ENCODE measurements around the gene PPM1M.

Gene PPM1M, protein sequence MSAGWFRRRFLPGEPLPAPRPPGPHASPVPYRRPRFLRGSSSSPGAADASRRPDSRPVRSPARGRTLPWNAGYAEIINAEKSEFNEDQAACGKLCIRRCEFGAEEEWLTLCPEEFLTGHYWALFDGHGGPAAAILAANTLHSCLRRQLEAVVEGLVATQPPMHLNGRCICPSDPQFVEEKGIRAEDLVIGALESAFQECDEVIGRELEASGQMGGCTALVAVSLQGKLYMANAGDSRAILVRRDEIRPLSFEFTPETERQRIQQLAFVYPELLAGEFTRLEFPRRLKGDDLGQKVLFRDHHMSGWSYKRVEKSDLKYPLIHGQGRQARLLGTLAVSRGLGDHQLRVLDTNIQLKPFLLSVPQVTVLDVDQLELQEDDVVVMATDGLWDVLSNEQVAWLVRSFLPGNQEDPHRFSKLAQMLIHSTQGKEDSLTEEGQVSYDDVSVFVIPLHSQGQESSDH

GRCh38 chr3:52245322-52246263, at the start of gene PPM1M:
PPM1M (plus strand) TSS chr3:52245759; CDS start chr3:52245825, 66 bp downstream.
- DNase-seq, result peak in 1 of 2 experiments; percentile 28

- no peak for DNase-seq
Observed at GRCh38 chr3:52195823-52196331, 49.7 kb upstream of the PPM1M start.

- no peak for DNase-seq
Observed at GRCh38 chr3:52196977-52197376, 48.6 kb upstream of the PPM1M start.

DNA sequence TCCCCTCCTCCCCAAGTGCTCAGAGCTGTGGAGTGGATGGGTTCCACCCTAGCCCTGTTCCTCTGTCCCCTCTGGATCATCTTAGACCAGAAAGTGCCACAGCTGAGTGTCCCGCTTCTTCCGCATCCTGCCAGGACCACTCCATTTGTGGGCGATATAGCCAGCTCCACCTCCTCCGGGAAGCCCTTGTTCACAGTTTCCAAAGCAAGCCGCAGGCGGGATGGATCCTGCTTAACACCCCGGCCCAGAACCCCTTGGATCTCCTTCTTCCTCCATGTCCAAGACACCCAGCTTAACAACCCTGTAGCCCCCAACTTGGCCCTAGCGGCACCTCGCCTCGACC, 48.1 kb upstream of the PPM1M start:
- DNase-seq, result no peak

DNA sequence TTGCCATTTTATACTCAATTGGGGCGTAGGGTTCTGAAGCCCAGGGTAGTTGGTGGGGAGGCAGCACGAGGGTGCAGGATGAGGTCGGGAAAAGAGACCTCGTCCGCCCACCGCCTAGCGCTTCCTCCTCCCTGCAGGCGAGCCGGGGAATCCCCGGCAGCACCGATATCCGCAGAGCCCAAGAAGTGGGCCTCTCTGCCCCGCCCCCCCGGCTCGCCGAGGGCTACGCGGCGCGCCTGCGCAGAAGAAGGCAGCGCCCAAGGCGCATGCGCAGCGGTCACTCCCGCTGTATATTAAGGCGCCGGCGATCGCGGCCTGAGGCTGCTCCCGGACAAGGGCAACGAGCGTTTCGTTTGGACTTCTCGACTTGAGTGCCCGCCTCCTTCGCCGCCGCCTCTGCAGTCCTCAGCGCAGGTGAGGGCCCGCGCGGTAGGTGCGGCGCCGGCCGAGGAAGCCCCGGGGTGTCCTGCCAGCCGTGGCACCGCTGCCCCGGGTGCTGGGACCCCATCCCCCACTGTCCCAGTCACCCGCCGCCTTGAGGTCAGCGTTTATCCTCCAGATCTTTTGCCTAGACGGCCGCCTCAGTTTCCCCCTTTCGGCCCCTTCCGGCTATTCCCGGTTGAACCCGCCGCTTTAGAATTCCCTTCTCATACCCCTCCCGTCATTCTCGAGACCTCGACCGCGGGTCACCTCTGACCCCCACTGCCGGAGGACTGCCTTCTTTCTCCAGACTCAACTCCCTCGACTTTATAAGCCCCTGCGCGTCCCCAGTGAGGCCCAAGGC, 47.5 kb upstream of the PPM1M start, which contains the start of gene ALAS1:
Gene ALAS1 (plus strand): TSS at position 319 of the 784 bp plus-strand sequence. CDS start 1,082 bp downstream, outside the sequence.
- DNase-seq, result peak; percentile 90

DNA sequence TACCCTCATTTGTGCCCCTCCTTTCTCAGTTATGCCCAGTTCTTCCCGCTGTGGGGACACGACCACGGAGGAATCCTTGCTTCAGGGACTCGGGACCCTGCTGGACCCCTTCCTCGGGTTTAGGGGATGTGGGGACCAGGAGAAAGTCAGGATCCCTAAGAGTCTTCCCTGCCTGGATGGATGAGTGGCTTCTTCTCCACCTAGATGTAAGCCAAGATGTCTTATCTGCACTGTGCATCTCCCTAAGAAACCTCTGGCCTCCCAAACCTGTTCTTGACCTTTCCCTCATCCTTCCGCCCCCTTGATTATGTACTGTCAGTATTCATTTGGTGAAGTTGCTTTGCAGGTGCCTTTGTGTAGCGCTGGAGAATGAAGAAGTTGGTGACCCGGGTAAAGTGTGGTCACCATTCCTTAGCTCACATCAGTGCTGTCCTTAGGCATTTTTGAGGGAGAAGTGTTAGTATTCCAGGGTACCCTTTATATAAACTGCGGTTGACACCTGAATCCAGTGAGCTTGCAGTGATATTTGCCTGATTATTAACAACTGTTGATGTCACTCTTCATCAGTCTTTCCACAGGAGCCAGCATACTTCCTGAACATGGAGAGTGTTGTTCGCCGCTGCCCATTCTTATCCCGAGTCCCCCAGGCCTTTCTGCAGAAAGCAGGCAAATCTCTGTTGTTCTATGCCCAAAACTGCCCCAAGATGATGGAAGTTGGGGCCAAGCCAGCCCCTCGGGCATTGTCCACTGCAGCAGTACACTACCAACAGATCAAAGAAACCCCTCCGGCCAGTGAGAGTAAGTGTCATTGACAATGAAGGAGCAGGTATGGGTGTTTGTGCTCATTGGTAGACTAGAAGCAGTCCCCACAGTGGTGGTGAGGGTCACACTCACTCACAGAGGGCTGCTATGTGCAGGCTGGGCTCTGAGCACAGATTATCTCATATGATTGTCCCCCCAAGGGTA, 46.6 kb upstream of the PPM1M start:
- no peak for DNase-seq

DNA sequence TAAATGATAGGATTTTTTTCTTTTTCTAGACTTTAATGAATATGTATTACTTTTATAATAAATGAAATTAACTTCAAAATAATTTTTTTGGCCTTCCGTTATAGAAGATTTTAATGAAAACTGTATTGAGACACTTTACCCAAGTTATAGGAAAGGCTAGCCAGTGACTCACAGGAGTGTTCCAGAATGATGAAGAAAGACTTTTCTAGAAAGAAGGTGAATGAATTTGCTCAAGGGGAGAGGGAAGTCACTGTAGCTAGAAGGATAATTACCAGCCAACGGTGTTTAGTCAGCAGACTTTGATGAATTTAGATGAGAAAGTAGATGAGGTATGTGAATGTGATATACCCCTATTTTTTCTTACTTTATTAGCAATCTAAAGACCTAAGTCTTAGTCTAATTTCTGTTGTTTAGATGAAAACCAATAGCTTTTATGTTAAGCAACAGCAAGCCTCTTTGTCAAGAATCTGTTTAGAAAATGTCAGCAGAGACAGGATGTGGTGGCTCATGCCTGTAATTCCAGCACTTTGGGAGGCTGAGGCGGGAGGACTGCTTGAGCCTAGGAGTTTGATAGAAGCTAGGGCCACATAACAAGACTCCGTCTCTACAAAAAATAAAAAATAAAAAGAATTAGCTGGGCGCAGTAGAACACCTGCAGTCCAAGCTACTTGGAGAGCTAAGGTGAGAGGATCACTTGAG, 44.4 kb upstream of the PPM1M start:
- DNase-seq, result no peak

DNA sequence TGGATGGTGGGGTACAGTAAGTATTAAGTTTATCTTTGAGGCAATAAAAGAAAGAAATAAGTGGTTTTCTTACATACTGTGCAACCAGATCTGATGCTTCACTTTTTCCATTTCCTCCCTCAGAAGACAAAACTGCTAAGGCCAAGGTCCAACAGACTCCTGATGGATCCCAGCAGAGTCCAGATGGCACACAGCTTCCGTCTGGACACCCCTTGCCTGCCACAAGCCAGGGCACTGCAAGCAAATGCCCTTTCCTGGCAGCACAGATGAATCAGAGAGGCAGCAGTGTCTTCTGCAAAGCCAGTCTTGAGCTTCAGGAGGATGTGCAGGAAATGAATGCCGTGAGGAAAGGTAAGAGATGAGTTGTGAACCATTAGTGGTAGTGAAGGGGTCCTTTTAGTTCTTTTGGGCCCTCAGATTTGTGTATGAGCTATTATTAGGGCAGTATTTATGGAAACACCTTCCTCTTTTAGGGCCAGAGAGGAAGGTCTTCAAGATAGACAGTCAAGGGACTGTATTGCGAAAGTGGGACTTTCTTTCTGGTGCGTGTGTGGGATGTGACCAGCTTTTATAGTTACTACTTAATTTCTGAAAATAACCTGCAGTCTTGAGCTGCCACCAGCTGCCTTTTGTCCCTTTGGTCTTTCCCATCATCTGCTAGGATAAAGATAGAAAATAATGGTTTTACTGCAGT, 43.0 kb upstream of the PPM1M start:
- no peak for DNase-seq

DNA sequence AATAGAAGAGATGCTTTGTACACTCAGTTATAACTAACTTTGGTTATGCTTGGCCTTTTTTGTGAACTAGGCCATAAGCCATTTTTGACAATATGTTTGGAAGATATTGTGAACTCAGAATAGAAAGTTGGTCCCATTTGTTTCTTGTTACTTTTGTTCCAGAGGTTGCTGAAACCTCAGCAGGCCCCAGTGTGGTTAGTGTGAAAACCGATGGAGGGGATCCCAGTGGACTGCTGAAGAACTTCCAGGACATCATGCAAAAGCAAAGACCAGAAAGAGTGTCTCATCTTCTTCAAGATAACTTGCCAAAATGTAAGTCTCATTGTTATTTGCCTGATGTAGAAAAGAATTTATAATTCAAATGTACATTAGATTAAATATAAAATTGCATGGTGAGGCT, 41.9 kb upstream of the PPM1M start:
- no peak for DNase-seq

GRCh38 chr3:52204337-52205073, 41.1 kb upstream of the PPM1M start:
- DNase-seq, result no peak

GRCh38 chr3:52205727-52206372, 39.7 kb upstream of the PPM1M start:
- no peak for DNase-seq

- no peak for DNase-seq
Observed at GRCh38 chr3:52208556-52208955, 37.0 kb upstream of the PPM1M start.

GRCh38 chr3:52210037-52210436, 35.5 kb upstream of the PPM1M start:
- DNase-seq, result no peak

- no peak for DNase-seq
Observed at GRCh38 chr3:52210550-52211046, 35.0 kb upstream of the PPM1M start.

- no peak for DNase-seq
Observed at GRCh38 chr3:52211268-52211891, 34.2 kb upstream of the PPM1M start.

DNA sequence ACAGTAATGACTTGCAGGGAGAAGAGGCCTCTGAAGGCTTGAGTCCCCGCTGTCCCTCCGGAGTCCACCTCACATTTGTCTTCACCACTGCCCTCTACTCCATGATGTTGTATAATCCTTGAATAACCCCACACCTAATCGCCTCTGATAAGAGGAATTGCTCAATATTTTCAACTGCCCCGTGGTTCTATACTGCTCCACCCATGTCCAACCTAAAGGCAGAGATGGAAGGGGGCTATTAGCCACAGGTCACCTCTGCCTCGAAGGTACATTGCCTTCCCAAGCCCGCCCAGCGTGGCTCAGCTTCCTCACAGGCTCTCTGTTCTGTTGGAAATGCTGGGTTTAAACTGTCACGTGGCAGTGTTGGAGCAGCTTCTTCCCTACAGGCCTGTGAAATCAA, 32.6 kb upstream of the PPM1M start:
- DNase-seq, result no peak

DNA sequence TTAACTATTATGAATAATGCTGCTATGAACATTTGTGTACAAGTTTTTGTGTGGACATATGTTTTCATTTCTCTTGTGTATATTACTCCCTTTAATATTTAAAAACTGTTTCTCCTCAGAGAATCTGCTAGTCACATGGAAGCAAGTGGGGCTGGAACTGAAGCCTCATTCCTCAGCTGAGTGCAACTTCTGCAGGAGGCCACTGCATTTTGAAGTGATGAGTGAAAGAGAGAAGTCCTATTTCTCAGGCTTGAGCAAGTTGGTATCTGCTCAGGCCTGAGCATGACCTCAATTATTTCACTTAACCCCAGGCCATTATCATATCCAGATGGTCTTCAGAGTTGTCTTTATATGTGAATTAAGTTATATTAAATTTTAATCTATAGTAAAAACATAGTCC, 31.7 kb upstream of the PPM1M start:
- no peak for DNase-seq

GRCh38 chr3:52215351-52215750, 30.2 kb upstream of the PPM1M start:
- DNase-seq, result no peak
